NCI-H2196 treated with DMSO at 0.1 percent for 48 hours (cell line): ENCODE data around the gene NFKBIL1.
A peak's percentile ranks its signal among the peaks of the same experiment; 100 is the strongest.

Experiments
- DNase-seq: peaks from one replicate; lab custom pipeline; 2025; ENCODE audit not compliant: unreplicated experiment; lab: John Stamatoyannopoulos, UW

Gene NFKBIL1

GRCh38 chr6:31534521-31535040 lies 12.8 kb upstream of the NFKBIL1 start:
- DNase-seq, result no peak

GRCh38 chr6:31535538-31536324 lies 11.7 kb upstream of the NFKBIL1 start:
- no peak for DNase-seq

GRCh38 chr6:31538805-31539400 lies 8.5 kb upstream of the NFKBIL1 start:
- no peak for DNase-seq

- no peak for DNase-seq
Measured at GRCh38 chr6:31540640-31541039, 6.8 kb upstream of the NFKBIL1 start.

- DNase-seq, result no peak
Measured at GRCh38 chr6:31541059-31541657, 6.2 kb upstream of the NFKBIL1 start.

GRCh38 chr6:31541658-31542521 lies 5.5 kb upstream of the NFKBIL1 start, which contains the start of gene DDX39B:
Gene DDX39B, minus strand, starts transcription at chr6:31542003. Its CDS starts 1,471 bp downstream, at chr6:31540532.
- peak; percentile 95 for DNase-seq

GRCh38 chr6:31543639-31544038 lies 3.8 kb upstream of the NFKBIL1 start:
- no peak for DNase-seq

GRCh38 chr6:31544676-31545075 lies 2.7 kb upstream of the NFKBIL1 start:
- DNase-seq, result no peak

- no peak for DNase-seq
Measured at GRCh38 chr6:31545291-31545690, 2.1 kb upstream of the NFKBIL1 start.

GRCh38 chr6:31546339-31546957 lies 960 bp upstream of the NFKBIL1 start, which contains the start of gene ATP6V1G2:
Gene ATP6V1G2, minus strand, starts transcription at chr6:31546608. Its CDS starts 49 bp downstream, at chr6:31546559.
- peak; percentile 96 for DNase-seq

GRCh38 chr6:31547727-31548543 lies 527 bp downstream of the NFKBIL1 start:
- DNase-seq, result no peak

GRCh38 chr6:31548544-31548873 lies 1.1 kb downstream of the NFKBIL1 start:
- no peak for DNase-seq

GRCh38 chr6:31551371-31551770 lies 4.0 kb downstream of the NFKBIL1 start:
- peak; percentile 12 for DNase-seq

- DNase-seq, result no peak
Measured at GRCh38 chr6:31556307-31556706, 8.9 kb downstream of the NFKBIL1 start.

GRCh38 chr6:31557443-31558317 lies 10.3 kb downstream of the NFKBIL1 start:
- DNase-seq, result no peak

GRCh38 chr6:31558318-31558625 lies 10.9 kb downstream of the NFKBIL1 start:
- no peak for DNase-seq

GRCh38 chr6:31558631-31559500 lies 11.5 kb downstream of the NFKBIL1 start:
- no peak for DNase-seq

GRCh38 chr6:31559606-31559957 lies 12.2 kb downstream of the NFKBIL1 start:
- DNase-seq, result no peak
